Skeletal muscle satellite cell (primary cell): ENCODE results near the gene EVC2.

Experiments used
- H3K27me3 ChIP-seq: 2 replicates; pipeline ENCODE4 v1.7.0; 2013; ENCODE audit warnings: low read length; ENCODE audit not compliant: control insufficient read depth, insufficient read depth
- H3K36me3 ChIP-seq: 2 replicates; pipeline ENCODE4 v1.7.0; 2013; ENCODE audit warnings: mild to moderate bottlenecking, control low read depth, low read length; ENCODE audit not compliant: insufficient read depth
- H3K4me1 ChIP-seq: 2 replicates; pipeline ENCODE4 v1.7.0; 2013; ENCODE audit warnings: low read length; ENCODE audit not compliant: control insufficient read depth, insufficient read depth
- H3K4me2 ChIP-seq: 2 replicates; pipeline ENCODE4 v1.7.0; 2013; ENCODE audit warnings: mild to moderate bottlenecking, low read length
- H3K4me3 ChIP-seq: 2 replicates; pipeline ENCODE4 v1.7.0; 2013; ENCODE audit warnings: low read length
- H3K9ac ChIP-seq: 2 replicates; pipeline ENCODE4 v1.7.0; 2013; ENCODE audit warnings: mild to moderate bottlenecking, low read depth, low read length, moderate library complexity
- H3K9me3 ChIP-seq: replicated peaks from 2 replicates; pipeline ENCODE4 v1.7.0; 2013; ENCODE audit warnings: mild to moderate bottlenecking, control low read depth, low read length

EVC2 gene

GRCh38 chr4:5696341-5696740 lies 12.0 kb downstream of the EVC2 start:
- peaks cover 75% of the 10 kb centered on the region for H3K36me3 ChIP-seq
- H3K4me1 ChIP-seq = no peaks in the 10 kb centered on the region
- H3K4me2 ChIP-seq = no peak overlapping the region
- no peak overlapping the region for H3K4me3 ChIP-seq
- no peaks in the 10 kb centered on the region for H3K9me3 ChIP-seq
- no peak overlapping the region for H3K9ac ChIP-seq
- no peaks in the 10 kb centered on the region for H3K27me3 ChIP-seq

GRCh38 chr4:5693871-5694270 lies 14.5 kb downstream of the EVC2 start:
- H3K4me1 ChIP-seq = no peaks in the 10 kb centered on the region
- H3K9ac ChIP-seq = no peak overlapping the region
- H3K27me3 ChIP-seq = no peaks in the 10 kb centered on the region
- no peaks in the 10 kb centered on the region for H3K9me3 ChIP-seq
- H3K4me2 ChIP-seq = no peak overlapping the region
- H3K36me3 ChIP-seq = peaks cover 84% of the 10 kb centered on the region
- H3K4me3 ChIP-seq = no peak overlapping the region

DNA sequence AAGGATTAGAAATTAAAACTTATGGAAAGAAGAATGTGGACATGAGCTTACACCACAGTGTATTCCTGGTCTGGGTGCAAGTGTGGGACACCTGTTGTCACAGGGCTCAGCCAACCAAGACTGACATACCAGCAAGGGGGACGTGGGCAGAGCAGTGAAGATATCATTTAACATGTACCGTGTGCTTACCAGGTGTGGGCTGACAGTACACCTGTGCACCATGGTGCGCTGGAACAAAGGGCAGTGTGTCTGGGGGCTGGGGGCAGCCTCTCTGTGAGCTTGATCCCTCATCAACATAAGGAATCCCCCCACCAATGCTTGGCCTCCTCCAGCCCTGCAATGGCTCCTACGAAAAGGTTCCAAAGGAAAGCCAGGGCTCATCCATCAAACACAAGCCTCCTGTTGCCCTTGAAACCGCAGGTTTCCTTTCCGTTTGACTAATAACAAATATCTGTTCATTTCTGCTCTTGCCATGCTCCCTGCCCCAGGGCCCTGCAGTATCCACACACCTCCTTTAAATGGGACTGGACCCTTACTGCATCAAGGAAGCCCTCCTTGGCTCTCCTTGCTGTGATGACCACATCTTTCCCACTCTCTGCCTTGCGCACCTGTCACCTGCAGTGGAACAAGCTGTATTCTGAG lies 16.7 kb downstream of the EVC2 start:
- H3K4me3 ChIP-seq = no peak overlapping the region
- peaks cover 90% of the 10 kb centered on the region for H3K36me3 ChIP-seq
- H3K9me3 ChIP-seq = no peaks in the 10 kb centered on the region
- H3K4me1 ChIP-seq = no peaks in the 10 kb centered on the region
- H3K9ac ChIP-seq = no peak overlapping the region
- no peaks in the 10 kb centered on the region for H3K27me3 ChIP-seq
- H3K4me2 ChIP-seq = no peak overlapping the region

- H3K4me1 ChIP-seq = no peaks in the 10 kb centered on the region
- peaks cover 91% of the 10 kb centered on the region for H3K36me3 ChIP-seq
- no peaks in the 10 kb centered on the region for H3K27me3 ChIP-seq
- no peak overlapping the region for H3K4me2 ChIP-seq
- no peak overlapping the region for H3K9ac ChIP-seq
- H3K4me3 ChIP-seq = no peak overlapping the region
- H3K9me3 ChIP-seq = no peaks in the 10 kb centered on the region
Observed at GRCh38 chr4:5689065-5689464, 19.3 kb downstream of the EVC2 start.

DNA sequence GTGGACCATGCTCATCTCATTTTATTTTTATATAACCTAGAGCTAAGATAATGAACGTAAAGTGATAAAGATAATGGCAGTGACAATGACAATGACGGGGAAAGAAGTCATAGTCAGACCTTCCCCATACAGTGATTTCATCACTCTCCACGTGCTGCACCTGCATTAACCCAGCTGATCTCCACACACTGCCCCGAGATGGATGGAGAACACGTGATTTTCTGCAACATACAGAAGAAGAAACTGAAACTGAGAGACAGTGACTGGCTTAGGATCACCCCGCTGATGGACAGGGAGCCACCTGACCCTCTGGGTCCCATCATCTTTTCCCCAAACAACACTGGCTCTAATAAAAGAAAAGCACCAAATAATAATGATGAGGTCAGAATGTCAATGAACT lies 22.0 kb downstream of the EVC2 start:
- Histone ChIP-seq H3K36me3 (peaks cover 86% of the 10 kb centered on the region), H3K4me2 (no peak overlapping the region), H3K27me3 (no peaks in the 10 kb centered on the region), H3K4me3 (no peak overlapping the region), H3K9me3 (no peaks in the 10 kb centered on the region), H3K4me1 (no peaks in the 10 kb centered on the region), H3K9ac (no peak overlapping the region)

DNA sequence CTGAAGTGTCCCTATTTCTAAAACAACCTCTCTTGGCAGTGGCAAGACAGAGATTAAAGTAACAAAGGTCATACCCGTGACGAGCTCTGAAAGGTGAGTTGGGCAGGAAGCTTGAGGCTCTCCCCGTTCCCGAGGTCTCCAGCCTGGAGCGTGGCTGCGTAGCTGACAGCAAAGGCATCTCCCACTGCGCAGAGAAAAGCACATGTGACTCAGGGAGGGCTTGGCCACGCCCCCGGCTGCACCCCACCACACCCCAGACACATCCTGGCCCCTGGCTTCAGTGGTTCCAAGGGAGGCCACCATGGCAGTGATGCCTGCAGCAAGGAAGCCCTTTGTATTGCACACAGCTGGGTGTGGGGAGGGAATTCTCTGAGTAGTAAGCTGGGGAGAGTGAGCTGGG lies 23.1 kb downstream of the EVC2 start:
- H3K36me3 ChIP-seq = peaks cover 86% of the 10 kb centered on the region
- H3K4me2 ChIP-seq = no peak overlapping the region
- no peaks in the 10 kb centered on the region for H3K4me1 ChIP-seq

GRCh38 chr4:5683566-5683965 lies 24.8 kb downstream of the EVC2 start:
- Histone ChIP-seq H3K4me2 (no peak overlapping the region), H3K27me3 (no peaks in the 10 kb centered on the region), H3K9ac (no peak overlapping the region), H3K4me1 (no peaks in the 10 kb centered on the region), H3K9me3 (no peaks in the 10 kb centered on the region), H3K4me3 (no peak overlapping the region), H3K36me3 (peaks cover 75% of the 10 kb centered on the region)

More for the DNA sequence above, 23.1 kb downstream of the EVC2 start:
- no peaks in the 10 kb centered on the region for H3K27me3 ChIP-seq
- no peak overlapping the region for H3K4me3 ChIP-seq
- no peak overlapping the region for H3K9ac ChIP-seq
- H3K9me3 ChIP-seq = no peaks in the 10 kb centered on the region

GRCh38 chr4:5678977-5679376 lies 29.4 kb downstream of the EVC2 start:
- Histone ChIP-seq H3K27me3 (no peaks in the 10 kb centered on the region), H3K36me3 (peaks cover 62% of the 10 kb centered on the region), H3K4me2 (no peak overlapping the region), H3K9me3 (no peaks in the 10 kb centered on the region), H3K4me1 (no peaks in the 10 kb centered on the region), H3K4me3 (no peak overlapping the region), H3K9ac (no peak overlapping the region)

DNA sequence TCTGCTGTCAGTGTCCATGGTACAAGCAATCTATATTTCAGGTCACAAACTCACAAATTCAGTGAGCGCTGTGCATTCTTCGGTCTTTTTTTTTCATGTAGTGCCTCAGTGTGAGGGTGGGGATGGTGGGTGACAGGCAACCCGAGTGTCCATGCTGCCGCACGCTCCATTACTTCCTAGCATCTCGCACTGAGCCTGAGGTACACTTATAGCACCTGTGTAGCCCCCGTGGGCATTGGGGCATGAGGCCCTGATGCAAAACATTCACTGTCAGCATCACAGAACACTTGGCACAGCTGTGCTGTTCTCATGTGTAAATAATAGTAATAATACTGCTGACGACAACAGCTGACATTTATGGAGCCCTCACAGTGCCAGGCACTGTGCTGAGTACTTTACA lies 31.6 kb downstream of the EVC2 start:
- Histone ChIP-seq H3K4me3 (no peak overlapping the region), H3K36me3 (peaks cover 59% of the 10 kb centered on the region), H3K27me3 (no peaks in the 10 kb centered on the region)

DNA sequence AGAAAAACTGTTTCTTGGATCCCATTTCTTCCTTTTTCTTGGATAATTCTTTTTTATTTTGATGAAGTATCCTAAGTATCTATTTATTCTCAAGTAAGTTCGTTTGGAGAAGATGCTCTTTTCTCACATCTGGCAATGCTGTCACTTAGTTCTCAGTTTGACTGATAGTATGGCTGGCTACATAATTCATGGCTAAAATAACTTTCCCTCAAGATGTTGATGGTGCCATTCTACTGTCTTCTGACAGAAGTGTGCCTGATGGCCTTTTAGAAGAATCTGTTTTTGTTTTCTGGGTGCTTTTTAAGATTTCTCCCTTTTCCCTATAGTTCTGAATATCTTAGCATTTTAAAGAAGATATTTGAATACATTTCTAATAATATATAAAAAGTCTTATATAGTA lies 41.6 kb downstream of the EVC2 start:
- Histone ChIP-seq H3K4me3 (no peak overlapping the region), H3K4me2 (no peak overlapping the region), H3K9ac (no peak overlapping the region), H3K36me3 (peaks cover 42% of the 10 kb centered on the region), H3K27me3 (no peaks in the 10 kb centered on the region), H3K9me3 (no peaks in the 10 kb centered on the region), H3K4me1 (no peaks in the 10 kb centered on the region)

More for the DNA sequence above, 31.6 kb downstream of the EVC2 start:
- Histone ChIP-seq H3K4me1 (no peaks in the 10 kb centered on the region), H3K9ac (no peak overlapping the region), H3K4me2 (no peak overlapping the region), H3K9me3 (no peaks in the 10 kb centered on the region)

DNA sequence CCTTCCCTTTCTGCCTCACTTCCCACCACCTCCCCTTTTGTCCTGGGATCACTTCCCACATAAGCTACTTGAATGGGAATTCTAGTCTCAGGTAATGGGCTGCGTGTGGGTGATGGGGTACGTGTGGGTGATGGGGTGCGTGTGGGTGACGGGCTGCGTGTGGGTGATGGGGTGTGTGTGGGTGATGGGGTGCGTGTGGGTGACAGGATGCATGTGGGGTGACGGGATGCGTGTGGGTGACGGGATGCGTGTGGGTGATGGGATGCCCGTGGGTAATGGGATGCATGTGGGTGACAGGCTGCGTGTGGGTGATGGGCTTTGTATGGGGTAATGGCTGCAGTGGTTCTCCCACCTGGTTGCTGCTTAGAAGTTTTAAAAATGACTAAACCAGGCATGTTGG lies 43.6 kb downstream of the EVC2 start:
- no peak overlapping the region for H3K4me3 ChIP-seq
- no peak overlapping the region for H3K4me2 ChIP-seq
- H3K36me3 ChIP-seq = peaks cover 56% of the 10 kb centered on the region
- H3K9me3 ChIP-seq = no peaks in the 10 kb centered on the region
- peaks cover 6% of the 10 kb centered on the region for H3K4me1 ChIP-seq
- no peak overlapping the region for H3K9ac ChIP-seq
- H3K27me3 ChIP-seq = no peaks in the 10 kb centered on the region

- Histone ChIP-seq H3K9me3 (no peaks in the 10 kb centered on the region), H3K4me1 (peaks cover 6% of the 10 kb centered on the region), H3K9ac (no peak overlapping the region), H3K4me3 (no peak overlapping the region), H3K36me3 (peaks cover 54% of the 10 kb centered on the region), H3K27me3 (no peaks in the 10 kb centered on the region), H3K4me2 (no peak overlapping the region)
Observed at GRCh38 chr4:5662555-5662954, 45.8 kb downstream of the EVC2 start.
